Astrocyte (in vitro differentiated cells and primary cell): ENCODE data around the gene FBXO11. TPM values are rescaled to one million over a fixed set of nuclear protein-coding genes. Genes with fewer than 3 reads are reported as not detected.
A peak's percentile ranks its signal among the peaks of the same experiment; 100 is the strongest.
"Not testable (repeated sequence)": the region's sequence is repeated elsewhere in the genome, so short reads cannot be mapped to it uniquely, and the experiment has no call there.

Source experiments
- DNase-seq: peaks from one replicate; pipeline ENCODE4 v3.0.0-alpha.2; 2010; ENCODE audit warnings: low read depth
- FAIRE-seq: peaks from 2 replicates; lab custom pipeline; 2011; peaks lifted over from hg19 to GRCh38; lab: Jason Lieb, UNC
- H2AFZ ChIP-seq: 2 replicates; pipeline ENCODE4 v1.6.0; 2012; ENCODE audit warnings: low read depth, low read length, inconsistent platforms
- H3K27ac ChIP-seq: 2 replicates; pipeline ENCODE4 v1.5.1; 2011; ENCODE audit warnings: low read depth, low read length, inconsistent platforms
- H3K27me3 ChIP-seq: 2 replicates; pipeline ENCODE4 v1.6.0; 2011; ENCODE audit warnings: low read length, inconsistent platforms; ENCODE audit not compliant: insufficient read depth
- H3K36me3 ChIP-seq: 2 replicates; pipeline ENCODE4 v1.5.1; 2011; ENCODE audit warnings: low read length, inconsistent platforms; ENCODE audit not compliant: insufficient read depth
- H3K4me1 ChIP-seq: 2 replicates; pipeline ENCODE4 v1.5.1; 2011; ENCODE audit warnings: low read length, inconsistent platforms; ENCODE audit not compliant: insufficient read depth
- H3K4me2 ChIP-seq: 2 replicates; pipeline ENCODE4 v1.6.0; 2012; ENCODE audit warnings: low read length, inconsistent platforms
- H3K4me3 ChIP-seq: 2 replicates; pipeline ENCODE4 v1.5.1; 2011; ENCODE audit warnings: low read depth, mild to moderate bottlenecking, low read length, inconsistent platforms; ENCODE audit not compliant: insufficient read depth
- H3K79me2 ChIP-seq: 2 replicates; pipeline ENCODE4 v1.6.0; 2012; ENCODE audit warnings: mild to moderate bottlenecking, low read length, inconsistent platforms; ENCODE audit not compliant: insufficient read depth
- H3K9ac ChIP-seq: 2 replicates; pipeline ENCODE4 v1.6.0; 2012; ENCODE audit warnings: mild to moderate bottlenecking, low read length, inconsistent platforms
- H3K9me3 ChIP-seq: 2 replicates; pipeline ENCODE4 v1.5.1; 2012; ENCODE audit warnings: low read depth, mild to moderate bottlenecking, low read length, inconsistent platforms; ENCODE audit not compliant: insufficient read depth
- H4K20me1 ChIP-seq: 2 replicates; pipeline ENCODE4 v1.6.0; 2012; ENCODE audit warnings: low read length, inconsistent platforms; ENCODE audit not compliant: insufficient read depth
- H3K27ac Mint-ChIP-seq: one replicate; pipeline ENCODE4 v1.8.0; 2021; ENCODE audit warnings: mild to moderate bottlenecking, mixed read lengths; ENCODE audit not compliant: unreplicated experiment
- H3K27me3 Mint-ChIP-seq: one replicate; pipeline ENCODE4 v1.8.0; 2021; ENCODE audit warnings: low read depth, mixed read lengths; ENCODE audit not compliant: unreplicated experiment
- H3K36me3 Mint-ChIP-seq: one replicate; pipeline ENCODE4 v1.8.0; 2021; ENCODE audit warnings: low read depth, mixed read lengths; ENCODE audit not compliant: unreplicated experiment
- H3K4me1 Mint-ChIP-seq: one replicate; pipeline ENCODE4 v1.8.0; 2021; ENCODE audit warnings: low read depth, mixed read lengths; ENCODE audit not compliant: unreplicated experiment
- H3K4me3 Mint-ChIP-seq: one replicate; pipeline ENCODE4 v1.8.0; 2021; ENCODE audit warnings: mild to moderate bottlenecking, moderate library complexity, mixed read lengths; ENCODE audit not compliant: unreplicated experiment
- H3K9me3 Mint-ChIP-seq: one replicate; pipeline ENCODE4 v1.8.0; 2021; ENCODE audit warnings: mild to moderate bottlenecking, mixed read lengths; ENCODE audit not compliant: unreplicated experiment
- CTCF ChIP-seq: IDR thresholded peaks from 2 replicates; pipeline ENCODE4 v1.5.1; 2011; ENCODE audit warnings: low read depth, mild to moderate bottlenecking, inconsistent platforms, low read length, moderate library complexity; ENCODE audit not compliant: insufficient read depth
- EZH2 ChIP-seq: IDR thresholded peaks from 2 replicates; pipeline ENCODE4 v1.6.1; 2012; ENCODE audit warnings: mild to moderate bottlenecking, low read length, inconsistent platforms; ENCODE audit not compliant: insufficient read depth
- total RNA-seq: library from RNA; stranded (reverse); gene quantifications from 2 replicates; pipeline ENCODE4 v1.2.1, GENCODE V29; 2021

Gene FBXO11
- total RNA-seq, 1 donor from 2014 or later: 70.8 TPM

GRCh38 chr2:47862949-47863348 lies 43.3 kb downstream of the FBXO11 start:
- TF ChIP-seq EZH2: no peak
- TF ChIP-seq CTCF: no peak
- Mint-ChIP-seq H3K4me3 (no peak overlapping the region), H3K27me3 (no peaks in the 10 kb centered on the region), H3K36me3 (peaks cover 2% of the 10 kb centered on the region), H3K4me1 (peaks cover 16% of the 10 kb centered on the region), H3K9me3 (no peaks in the 10 kb centered on the region), H3K27ac (no peak overlapping the region)
- Histone ChIP-seq H3K4me1 (peaks cover 7% of the 10 kb centered on the region), H3K4me2 (no peak overlapping the region), H3K9me3 (no peaks in the 10 kb centered on the region), H2AFZ (no peak overlapping the region), H3K4me3 (no peak overlapping the region), H4K20me1 (peaks cover 81% of the 10 kb centered on the region), H3K27me3 (no peaks in the 10 kb centered on the region), H3K79me2 (peaks cover 99% of the 10 kb centered on the region), H3K9ac (no peak overlapping the region), H3K27ac (no peak overlapping the region), H3K36me3 (no peaks in the 10 kb centered on the region)
- DNase-seq (no peak), FAIRE-seq (no peak)

GRCh38 chr2:47853067-47853777 lies 53.1 kb downstream of the FBXO11 start:
- not testable (repeated sequence) for H2AFZ ChIP-seq, H3K4me3 Mint-ChIP-seq, H3K27ac Mint-ChIP-seq, H3K9ac ChIP-seq, H3K36me3 Mint-ChIP-seq, H3K4me3 ChIP-seq, H3K4me1 ChIP-seq, H3K36me3 ChIP-seq, H3K27me3 Mint-ChIP-seq, H3K27me3 ChIP-seq, H3K4me2 ChIP-seq, H3K9me3 Mint-ChIP-seq, FAIRE-seq, H3K4me1 Mint-ChIP-seq, H3K27ac ChIP-seq, H3K9me3 ChIP-seq
- peaks cover 89% of the 10 kb centered on the region for H4K20me1 ChIP-seq
- H3K79me2 ChIP-seq: peaks cover 99% of the 10 kb centered on the region
- peak; percentile 68 for DNase-seq

GRCh38 chr2:47850198-47850597 lies 56.1 kb downstream of the FBXO11 start:
- no peaks in the 10 kb centered on the region for H3K27me3 Mint-ChIP-seq
- no peak for TF ChIP-seq EZH2
- TF ChIP-seq CTCF: no peak
- FAIRE-seq: no peak
- Histone ChIP-seq H3K4me1 (no peaks in the 10 kb centered on the region), H3K36me3 (no peaks in the 10 kb centered on the region), H3K9me3 (no peaks in the 10 kb centered on the region), H3K4me2 (no peak overlapping the region), H3K27ac (no peak overlapping the region), H4K20me1 (peaks cover 86% of the 10 kb centered on the region), H3K4me3 (no peak overlapping the region), H3K27me3 (no peaks in the 10 kb centered on the region), H3K9ac (no peak overlapping the region), H2AFZ (no peak overlapping the region), H3K79me2 (peaks cover 99% of the 10 kb centered on the region)
- no peak overlapping the region for H3K27ac Mint-ChIP-seq
- H3K4me1 Mint-ChIP-seq: peaks cover 6% of the 10 kb centered on the region
- no peak overlapping the region for H3K4me3 Mint-ChIP-seq
- peaks cover 1% of the 10 kb centered on the region for H3K36me3 Mint-ChIP-seq
- H3K9me3 Mint-ChIP-seq: no peaks in the 10 kb centered on the region
- no peak for DNase-seq
